IMR-90 (cell line): ENCODE data around the gene C11orf54. TPM values are rescaled to one million over a fixed set of nuclear protein-coding genes. Genes with fewer than 3 reads are reported as not detected.

Experiments used
- ATAC-seq: fragments of 200-7000 bp; cut with Tn5 transposase; 2 replicates; pipeline ENCODE4 v1.9.1; 2020; ENCODE audit warnings: low read depth, mild to moderate bottlenecking, moderate library complexity
- BruUV-seq: library from RNA; stranded (reverse); fragments of 400-500 nt; replicated peaks from 2 replicates; lab custom pipeline; 2021; lab: Mats Ljungman, UMichigan
- CTCF ChIA-PET: fragments of 300-600 bp; formaldehyde crosslinking; extraction: SDS; loops from one replicate; lab custom pipeline; 2021; ENCODE audit warnings: antibody characterized with exemption; lab: Yijun Ruan, JAX
- POLR2A ChIA-PET: fragments of 300-600 bp; sonication (Branson Sonifier 250); formaldehyde crosslinking; loops from one replicate; lab custom pipeline; 2022; ENCODE audit warnings: antibody characterized with exemption; ENCODE audit not compliant: unreplicated experiment; lab: Charles Lee
- DNase-seq: peaks from one replicate; pipeline ENCODE4 v3.0.0; 2013
- H2AFZ ChIP-seq: replicated peaks from 2 replicates; pipeline ENCODE3; 2013; ENCODE audit warnings: low read length, mild to moderate bottlenecking; ENCODE audit not compliant: poor library complexity
- H2AK5ac ChIP-seq: 2 replicates; pipeline ENCODE4 v1.6.1; 2013; ENCODE audit warnings: low read depth, low read length, inconsistent platforms
- H2AK9ac ChIP-seq: replicated peaks from 2 replicates; pipeline ENCODE3; 2013; ENCODE audit warnings: mild to moderate bottlenecking, low read depth, low read length, moderate library complexity; ENCODE audit not compliant: poor library complexity
- H2BK120ac ChIP-seq: 2 replicates; pipeline ENCODE4 v1.6.1; 2013; ENCODE audit warnings: low read depth, low read length, inconsistent platforms
- H2BK15ac ChIP-seq: 3 replicates; pipeline ENCODE4 v1.6.1; 2013; ENCODE audit warnings: low read depth, low read length, inconsistent platforms
- H2BK20ac ChIP-seq: 2 replicates; pipeline ENCODE4 v1.6.1; 2013; ENCODE audit warnings: low read depth, mild to moderate bottlenecking, inconsistent platforms, low read length, moderate library complexity
- H2BK5ac ChIP-seq: 2 replicates; pipeline ENCODE4 v1.6.1; 2013; ENCODE audit warnings: mild to moderate bottlenecking, low read depth, low read length, inconsistent platforms; ENCODE audit not compliant: poor library complexity, severe bottlenecking
- H3K14ac ChIP-seq: replicated peaks from 2 replicates; pipeline ENCODE4 v1.6.1; 2013; ENCODE audit warnings: low read depth, low read length, inconsistent platforms
- H3K18ac ChIP-seq: 2 replicates; pipeline ENCODE4 v1.6.1; 2013; ENCODE audit warnings: low read depth, low read length, control low read depth
- H3K23ac ChIP-seq: 2 replicates; pipeline ENCODE4 v1.6.1; 2013; ENCODE audit warnings: low read depth, low read length, inconsistent platforms
- H3K27ac ChIP-seq: 2 replicates; pipeline ENCODE4 v1.5.1; 2013; ENCODE audit warnings: mild to moderate bottlenecking, control low read depth, low read length; ENCODE audit not compliant: insufficient read depth
- H3K27me3 ChIP-seq: 2 replicates; pipeline ENCODE4 v1.6.1; 2013; ENCODE audit warnings: low read length; ENCODE audit not compliant: control insufficient read depth, insufficient read depth
- H3K36me3 ChIP-seq: 2 replicates; pipeline ENCODE4 v1.6.1; 2013; ENCODE audit warnings: low read length, mixed read lengths; ENCODE audit not compliant: control insufficient read depth, insufficient read depth
- H3K4ac ChIP-seq: 2 replicates; pipeline ENCODE4 v1.6.1; 2013; ENCODE audit warnings: low read depth, low read length, inconsistent platforms
- H3K4me1 ChIP-seq: 2 replicates; pipeline ENCODE4 v1.6.1; 2013; ENCODE audit warnings: low read length, mixed read lengths; ENCODE audit not compliant: control insufficient read depth, insufficient read depth
- H3K4me2 ChIP-seq: 2 replicates; pipeline ENCODE4 v1.6.1; 2013; ENCODE audit warnings: low read depth, mild to moderate bottlenecking, control low read depth, low read length, moderate library complexity
- H3K4me3 ChIP-seq: 2 replicates; pipeline ENCODE4 v1.5.1; 2013; ENCODE audit warnings: low read depth, mild to moderate bottlenecking, control low read depth, low read length, moderate library complexity; ENCODE audit not compliant: insufficient read depth
- H3K56ac ChIP-seq: 2 replicates; pipeline ENCODE4 v1.6.1; 2013; ENCODE audit warnings: low read length, inconsistent platforms; ENCODE audit not compliant: insufficient read depth; ENCODE audit errors: extremely low read depth
- H3K79me1 ChIP-seq, 2 experiments: 2 replicates each; pipeline ENCODE4 v1.6.1; 2013; ENCODE audit warnings: low read length in 2 of 2, inconsistent platforms in 1 of 2, low read depth in 1 of 2
- H3K9ac ChIP-seq: 2 replicates; pipeline ENCODE4 v1.6.1; 2013; ENCODE audit warnings: low read depth, low read length, control low read depth
- H3K9me1 ChIP-seq: 2 replicates; pipeline ENCODE4 v1.6.1; 2013; ENCODE audit warnings: low read length, inconsistent platforms; ENCODE audit not compliant: insufficient read depth
- H3K9me3 ChIP-seq: 2 replicates; pipeline ENCODE4 v1.6.1; 2013; ENCODE audit warnings: low read length; ENCODE audit not compliant: control insufficient read depth, insufficient read depth
- H4K20me1 ChIP-seq: 2 replicates; pipeline ENCODE4 v1.6.1; 2013; ENCODE audit warnings: low read length, inconsistent platforms; ENCODE audit not compliant: insufficient read depth
- H4K5ac ChIP-seq: 2 replicates; pipeline ENCODE4 v1.6.1; 2013; ENCODE audit warnings: mild to moderate bottlenecking, low read depth, low read length, control low read depth
- H4K8ac ChIP-seq, 2 experiments: 2 replicates each; pipeline ENCODE4 v1.6.1; 2013; ENCODE audit warnings: low read depth in 2 of 2, low read length in 2 of 2, control low read depth in 1 of 2, inconsistent platforms in 1 of 2
- H4K91ac ChIP-seq: 2 replicates; pipeline ENCODE4 v1.6.1; 2013; ENCODE audit warnings: low read depth, low read length, inconsistent platforms; ENCODE audit not compliant: insufficient read depth
- BHLHE40 ChIP-seq: fragments of 150-350 bp; IDR thresholded peaks from 2 replicates; pipeline ENCODE4 v1.6.1; 2016; ENCODE audit warnings: mild to moderate bottlenecking, low read depth, low read length
- CEBPB ChIP-seq: IDR thresholded peaks from 2 replicates; pipeline ENCODE4 v1.6.1; 2012; ENCODE audit warnings: low read depth, low read length, improper control_type of control experiment
- CHD1 ChIP-seq: IDR thresholded peaks from 2 replicates; pipeline ENCODE4 v1.6.1; 2012; ENCODE audit warnings: low read depth, low read length, improper control_type of control experiment
- FOS ChIP-seq: fragments of 150-350 bp; IDR thresholded peaks from 2 replicates; pipeline ENCODE4 v1.6.1; 2016; ENCODE audit warnings: low read depth, low read length
- MAFK ChIP-seq: IDR thresholded peaks from 2 replicates; pipeline ENCODE4 v1.6.1; 2012; ENCODE audit warnings: low read depth, low read length, improper control_type of control experiment
- MAZ ChIP-seq: IDR thresholded peaks from 2 replicates; pipeline ENCODE4 v1.6.1; 2012; ENCODE audit warnings: low read depth, mild to moderate bottlenecking, low read length, improper control_type of control experiment, moderate library complexity, borderline replicate concordance
- MXI1 ChIP-seq: IDR thresholded peaks from 2 replicates; pipeline ENCODE4 v1.6.1; 2012; ENCODE audit warnings: low read depth, mild to moderate bottlenecking, low read length, moderate library complexity, borderline replicate concordance
- NFE2L2 ChIP-seq: fragments of 150-350 bp; IDR thresholded peaks from 2 replicates; pipeline ENCODE4 v1.6.1; 2016; ENCODE audit warnings: low read depth, mild to moderate bottlenecking, low read length
- POLR2A ChIP-seq: IDR thresholded peaks from 2 replicates; pipeline ENCODE4 v1.6.1; 2012; ENCODE audit warnings: mild to moderate bottlenecking, low read depth, low read length
- RAD21 ChIP-seq: IDR thresholded peaks from 2 replicates; pipeline ENCODE4 v1.6.1; 2012; ENCODE audit warnings: low read length, improper control_type of control experiment
- RCOR1 ChIP-seq: IDR thresholded peaks from 2 replicates; pipeline ENCODE4 v1.6.1; 2012; ENCODE audit warnings: mild to moderate bottlenecking, low read length, improper control_type of control experiment; ENCODE audit not compliant: insufficient replicate concordance
- RFX5 ChIP-seq: IDR thresholded peaks from 2 replicates; pipeline ENCODE4 v1.8.0; 2012; ENCODE audit warnings: low read depth, mild to moderate bottlenecking, low read length, moderate library complexity
- SMC3 ChIP-seq: fragments of 150-350 bp; IDR thresholded peaks from 2 replicates; pipeline ENCODE4 v1.6.1; 2016; ENCODE audit warnings: low read depth, mild to moderate bottlenecking, antibody characterized with exemption, low read length, moderate library complexity
- WGBS, 2 experiments: methylation state at CpG; one replicate each; pipeline versions ENCODE4 v1.1.5 to v1.1.7; 2013; ENCODE audit warnings: missing lambda C conversion rate in 2 of 2; ENCODE audit not compliant: insufficient read length in 1 of 2; ENCODE audit errors: extremely low coverage in 2 of 2; 5-methylcytosine and 5-hydroxymethylcytosine counted together
- dilution Hi-C: fragments of 300-500 bp; cut with HindIII; formaldehyde crosslinking; loops from one replicate; pipeline ENCODE4 v1.14.3; 2018; ENCODE audit warnings: low sequenced_read_pairs; ENCODE audit not compliant: unreplicated experiment
- in situ Hi-C: fragments of 300-500 bp; cut with MboI; formaldehyde crosslinking; loops from 3 replicates; pipeline ENCODE4 v1.14.3; 2019; ENCODE audit warnings: low sequenced_read_pairs, inconsistent platforms, mixed read lengths
- intact Hi-C: fragments of 100-400 bp; cut with micrococcal nuclease; formaldehyde crosslinking; loops from 2 replicates; pipeline ENCODE4 v1.10.0; 2022
- polyA plus RNA-seq, 3 experiments: library from polyadenylated mRNA; depleted of rRNA; stranded (reverse); fragments of >200 nt; gene quantifications; 2 replicates each; pipeline ENCODE4 v1.2.3, GENCODE V29; 2012; ENCODE audit warnings: low replicate concordance in 1 of 3
- total RNA-seq: library from RNA; depleted of rRNA; stranded (reverse); fragments of >200 nt; gene quantifications from 2 replicates; pipeline ENCODE4 v1.2.3, GENCODE V29; 2012
- TF ChIP-seq, protein P1 (sequence below): fragments of 150-350 bp; IDR thresholded peaks from 2 replicates; pipeline ENCODE4 v1.6.1; 2016; ENCODE audit warnings: low read depth, mild to moderate bottlenecking, low read length, moderate library complexity, borderline replicate concordance
- TF ChIP-seq, protein P2 (sequence below): conservative IDR thresholded peaks from 2 replicates; pipeline ENCODE4 v1.5.1; 2012; ENCODE audit warnings: mild to moderate bottlenecking, low read depth, low read length, improper control_type of control experiment
- TF ChIP-seq, protein P3 (sequence below): fragments of 150-350 bp; IDR thresholded peaks from 2 replicates; pipeline ENCODE4 v1.6.1; 2017; ENCODE audit warnings: mild to moderate bottlenecking, antibody characterized with exemption, low read length, low read depth

The C11orf54 gene
- total and polyA plus RNA-seq, 2 of the 4 experiments (the other 2 are of a cell fraction), result 13.7 to 16.0 TPM

DNA sequence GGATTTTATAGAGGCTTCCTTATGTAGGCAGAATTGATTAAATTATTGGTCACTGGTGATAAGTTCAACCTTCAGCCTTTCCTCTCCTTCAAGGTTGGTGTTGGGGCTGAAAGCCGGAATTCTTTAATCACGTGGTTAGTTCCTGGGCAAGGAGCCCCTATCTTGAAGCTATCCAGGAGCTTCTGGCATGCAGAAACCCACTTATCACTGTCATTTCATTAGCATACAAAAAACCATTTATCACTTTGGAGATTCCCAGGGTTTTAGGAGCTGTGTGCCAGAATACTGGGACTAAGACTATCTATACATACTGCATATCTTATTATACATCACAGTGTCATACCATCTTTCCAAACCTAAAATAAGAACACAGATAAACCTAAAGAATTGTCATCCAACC, 24.1 kb downstream of the C11orf54 start:
- H2BK15ac ChIP-seq, result no peak overlapping the region
- intact Hi-C loops (no loop called here), in situ Hi-C loops (no loop called here), dilution Hi-C loops (no loop called here)
- H4K91ac ChIP-seq, result no peak overlapping the region
- H2AFZ ChIP-seq, result no peak overlapping the region
- no peak overlapping the region for H3K4me3 ChIP-seq
- no CpG with 5 or more reads among the region's 2 CpGs for WGBS, 2 experiments
- ChIA-PET POLR2A (no interaction called here), CTCF (interaction anchor here (1.1 kb wide), 1 partner anchor 10 kb away, joined by 3 read pairs; no protein-coding TSS in a partner anchor)
- H2BK20ac ChIP-seq, result no peak overlapping the region
- H3K9ac ChIP-seq, result no peak overlapping the region
- H3K4ac ChIP-seq, result no peak overlapping the region
- no peak overlapping the region for H4K8ac ChIP-seq
- no peaks in the 10 kb centered on the region; a peak in 1 of 4 replicates for H3K79me1 ChIP-seq
- TF ChIP-seq MAZ (no peak), RCOR1 (no peak), FOS (no peak), RAD21 (no peak), MXI1 (no peak), POLR2A (no peak), CEBPB (no peak), RFX5 (no peak), BHLHE40 (no peak), NFE2L2 (no peak), CHD1 (no peak), MAFK (no peak), SMC3 (no peak)
- TF ChIP-seq, protein P1, sequence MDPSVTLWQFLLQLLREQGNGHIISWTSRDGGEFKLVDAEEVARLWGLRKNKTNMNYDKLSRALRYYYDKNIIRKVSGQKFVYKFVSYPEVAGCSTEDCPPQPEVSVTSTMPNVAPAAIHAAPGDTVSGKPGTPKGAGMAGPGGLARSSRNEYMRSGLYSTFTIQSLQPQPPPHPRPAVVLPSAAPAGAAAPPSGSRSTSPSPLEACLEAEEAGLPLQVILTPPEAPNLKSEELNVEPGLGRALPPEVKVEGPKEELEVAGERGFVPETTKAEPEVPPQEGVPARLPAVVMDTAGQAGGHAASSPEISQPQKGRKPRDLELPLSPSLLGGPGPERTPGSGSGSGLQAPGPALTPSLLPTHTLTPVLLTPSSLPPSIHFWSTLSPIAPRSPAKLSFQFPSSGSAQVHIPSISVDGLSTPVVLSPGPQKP, result no peak
- TF ChIP-seq, protein P2, sequence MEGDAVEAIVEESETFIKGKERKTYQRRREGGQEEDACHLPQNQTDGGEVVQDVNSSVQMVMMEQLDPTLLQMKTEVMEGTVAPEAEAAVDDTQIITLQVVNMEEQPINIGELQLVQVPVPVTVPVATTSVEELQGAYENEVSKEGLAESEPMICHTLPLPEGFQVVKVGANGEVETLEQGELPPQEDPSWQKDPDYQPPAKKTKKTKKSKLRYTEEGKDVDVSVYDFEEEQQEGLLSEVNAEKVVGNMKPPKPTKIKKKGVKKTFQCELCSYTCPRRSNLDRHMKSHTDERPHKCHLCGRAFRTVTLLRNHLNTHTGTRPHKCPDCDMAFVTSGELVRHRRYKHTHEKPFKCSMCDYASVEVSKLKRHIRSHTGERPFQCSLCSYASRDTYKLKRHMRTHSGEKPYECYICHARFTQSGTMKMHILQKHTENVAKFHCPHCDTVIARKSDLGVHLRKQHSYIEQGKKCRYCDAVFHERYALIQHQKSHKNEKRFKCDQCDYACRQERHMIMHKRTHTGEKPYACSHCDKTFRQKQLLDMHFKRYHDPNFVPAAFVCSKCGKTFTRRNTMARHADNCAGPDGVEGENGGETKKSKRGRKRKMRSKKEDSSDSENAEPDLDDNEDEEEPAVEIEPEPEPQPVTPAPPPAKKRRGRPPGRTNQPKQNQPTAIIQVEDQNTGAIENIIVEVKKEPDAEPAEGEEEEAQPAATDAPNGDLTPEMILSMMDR, result no peak
- TF ChIP-seq, protein P3, sequence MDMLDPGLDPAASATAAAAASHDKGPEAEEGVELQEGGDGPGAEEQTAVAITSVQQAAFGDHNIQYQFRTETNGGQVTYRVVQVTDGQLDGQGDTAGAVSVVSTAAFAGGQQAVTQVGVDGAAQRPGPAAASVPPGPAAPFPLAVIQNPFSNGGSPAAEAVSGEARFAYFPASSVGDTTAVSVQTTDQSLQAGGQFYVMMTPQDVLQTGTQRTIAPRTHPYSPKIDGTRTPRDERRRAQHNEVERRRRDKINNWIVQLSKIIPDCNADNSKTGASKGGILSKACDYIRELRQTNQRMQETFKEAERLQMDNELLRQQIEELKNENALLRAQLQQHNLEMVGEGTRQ, result no peak
- ATAC-seq (no peak), DNase-seq (no peak)
- H3K4me2 ChIP-seq, result no peak overlapping the region
- H2AK9ac ChIP-seq, result no peak overlapping the region
- no peaks in the 10 kb centered on the region for H3K4me1 ChIP-seq
- H3K27ac ChIP-seq, result no peak overlapping the region
- H3K9me3 ChIP-seq, result peaks cover 2% of the 10 kb centered on the region; the same call in 1 of the 2 replicates
- no peaks in the 10 kb centered on the region for H3K27me3 ChIP-seq
- no peak overlapping the region for H2BK120ac ChIP-seq
- H3K18ac ChIP-seq, result no peak overlapping the region
- H3K23ac ChIP-seq, result no peak overlapping the region
- BruUV-seq, result no TSS peak
- H3K36me3 ChIP-seq, result peaks cover 6% of the 10 kb centered on the region; the same call in 1 of the 2 replicates
- no peak overlapping the region for H4K5ac ChIP-seq
- no peaks in the 10 kb centered on the region for H4K20me1 ChIP-seq
- no peak overlapping the region for H3K56ac ChIP-seq
- no peak overlapping the region for H2AK5ac ChIP-seq
- H2BK5ac ChIP-seq, result no peak overlapping the region
- no peak overlapping the region for H3K14ac ChIP-seq
- H3K9me1 ChIP-seq, result no peaks in the 10 kb centered on the region
